Prostate gland (tissue), 2 donors: Measurements from ENCODE around the gene IL24. TPM values are rescaled to one million over a fixed set of nuclear protein-coding genes. Genes with fewer than 3 reads are reported as not detected.
A peak's percentile ranks its signal among the peaks of the same experiment; 100 is the strongest.

ENCODE experiments used
- DNase-seq: peaks from one replicate; pipeline ENCODE4 v3.0.0-alpha.2; 2019; ENCODE audit warnings: low spot score
- H3K27ac ChIP-seq, 2 donors: fragments of 200-600 bp; sonication (generic); 2 replicates each; pipeline ENCODE4 v1.5.1; 2017 to 2019
- H3K27me3 ChIP-seq: fragments of 200-600 bp; sonication (generic); replicated peaks from 2 replicates; pipeline ENCODE4 v1.5.1; 2019; ENCODE audit not compliant: insufficient read depth
- H3K36me3 ChIP-seq, 2 donors: fragments of 200-600 bp; sonication (generic); 1 replicate in 1 of 2; 2 replicates in 1 of 2; pipeline versions ENCODE4 v1.5.1 to v1.8.1; 2017 to 2019
- H3K4me1 ChIP-seq: fragments of 200-600 bp; sonication (generic); replicated peaks from 2 replicates; pipeline ENCODE4 v1.5.1; 2019
- H3K4me3 ChIP-seq, 2 donors: fragments of 200-600 bp; sonication (generic); 2 replicates each; pipeline ENCODE4 v1.5.1; 2017 to 2019
- H3K9me3 ChIP-seq: fragments of 200-600 bp; sonication (generic); 2 replicates; pipeline ENCODE4 v1.5.1; 2017
- CTCF ChIP-seq, 4 experiments: fragments of 200-600 bp in 2 of 4; fragments of 450-650 bp in 2 of 4; sonication (generic) in 2 of 4; IDR thresholded peaks; 1 replicate in 3 of 4; 2 replicates in 1 of 4; pipeline ENCODE4 v1.5.1; 2016 to 2019; ENCODE audit warnings: antibody characterized with exemption in 4 of 4, mild to moderate bottlenecking in 2 of 4, moderate library complexity in 2 of 4
- POLR2A ChIP-seq: fragments of 450-650 bp; IDR thresholded peaks from one replicate; pipeline ENCODE4 v1.6.1; 2016; ENCODE audit warnings: antibody characterized with exemption, mild to moderate bottlenecking
- POLR2AphosphoS5 ChIP-seq: sonication (generic); formaldehyde crosslinking; IDR thresholded peaks from one replicate; pipeline ENCODE4 v1.6.1; 2017; ENCODE audit warnings: antibody characterized with exemption
- WGBS: methylation state at CpG from one replicate; pipeline ENCODE4 v1.1.5; 2018; 5-methylcytosine and 5-hydroxymethylcytosine counted together
- intact Hi-C: fragments of 100-400 bp; cut with DNase I; formaldehyde crosslinking; loops from one replicate; pipeline ENCODE4 v1.14.2; 2022
- total RNA-seq, 2 donors: library from RNA; depleted of rRNA; stranded (reverse); fragments of >200 nt; gene quantifications; one replicate each; pipeline ENCODE4 v1.1.0, GENCODE V29; 2016

IL24 gene
- total RNA-seq, 2 donors from 2014 or later: not detected

GRCh38 chr1:206951318-206952100 lies 54.3 kb downstream of the IL24 start:
- DNase-seq: no peak
- Histone ChIP-seq H3K27me3 (no peaks in the 10 kb centered on the region), H3K9me3 (no peaks in the 10 kb centered on the region), H3K36me3 (no peaks in the 10 kb centered on the region), H3K4me3 (no peak overlapping the region), H3K4me1 (no peaks in the 10 kb centered on the region), H3K27ac (no peak overlapping the region)
- no peak for TF ChIP-seq POLR2A
- no peak for TF ChIP-seq CTCF (IDR thresholded peaks at IDR 0.05)
- no peak for TF ChIP-seq POLR2AphosphoS5
- intact Hi-C loops: no loop called here
- 85% methylated on average over 4 of the region's 4 CpGs for WGBS

- Histone ChIP-seq H3K4me3 (no peak overlapping the region), H3K4me1 (no peaks in the 10 kb centered on the region), H3K27me3 (no peaks in the 10 kb centered on the region), H3K36me3 (no peaks in the 10 kb centered on the region), H3K9me3 (no peaks in the 10 kb centered on the region), H3K27ac (no peak overlapping the region)
- TF ChIP-seq CTCF (IDR thresholded peaks at IDR 0.05) (no peak), POLR2A (no peak), POLR2AphosphoS5 (no peak)
- no peak for DNase-seq
- 57% methylated on average over 4 of the region's 4 CpGs for WGBS
- intact Hi-C loops: no loop called here
Observed at GRCh38 chr1:206952171-206952570, 54.9 kb downstream of the IL24 start.

- Histone ChIP-seq H3K4me3 (no peak overlapping the region), H3K36me3 (no peaks in the 10 kb centered on the region), H3K27ac (no peak overlapping the region), H3K9me3 (no peaks in the 10 kb centered on the region), H3K4me1 (no peaks in the 10 kb centered on the region), H3K27me3 (no peaks in the 10 kb centered on the region)
- intact Hi-C loops: no loop called here
- WGBS: 54% methylated on average over 3 of the region's 3 CpGs
- DNase-seq: peak; percentile 24
- TF ChIP-seq POLR2AphosphoS5 (peak; percentile 27), POLR2A (no peak)
Observed at GRCh38 chr1:206953126-206953525, 55.9 kb downstream of the IL24 start.

- WGBS: 100% methylated on average over 2 of the region's 2 CpGs
- no peaks in the 10 kb centered on the region for H3K36me3 ChIP-seq
- no peaks in the 10 kb centered on the region for H3K27me3 ChIP-seq
- H3K4me3 ChIP-seq: no peak overlapping the region
- peak; percentile 42 for DNase-seq
- H3K4me1 ChIP-seq: no peaks in the 10 kb centered on the region
- no peak overlapping the region for H3K27ac ChIP-seq
- H3K9me3 ChIP-seq: no peaks in the 10 kb centered on the region
- TF ChIP-seq POLR2A: no peak
- peak; percentile 4 for TF ChIP-seq POLR2AphosphoS5
- no peak for TF ChIP-seq CTCF (IDR thresholded peaks at IDR 0.05)
- intact Hi-C loops: no loop called here
Observed at GRCh38 chr1:206953626-206954025, 56.4 kb downstream of the IL24 start.

Other genes with a start within 250 kb of the IL24 start
- gene MAPKAPK2, start 212.5 kb upstream of the IL24 start, total RNA-seq: 10 to 100 TPM; 27.1 to 67.0 TPM
- gene IL19, start 126.7 kb upstream of the IL24 start, total RNA-seq: not detected
- gene IL10, start 124.9 kb upstream of the IL24 start, total RNA-seq: not detected
- not detected for gene IL20, start 31.8 kb upstream of the IL24 start, total RNA-seq
- 1 to 10 TPM; 1.7 to 2.2 TPM for gene FCMR, start 24.5 kb downstream of the IL24 start, total RNA-seq
- gene PIGR, start 49.0 kb downstream of the IL24 start, total RNA-seq: 10 to 100 TPM in 1 of 2 donors, 1 to 10 TPM in 1; 1.9 to 91.7 TPM
- 1 to 10 TPM in 1 of 2 donors, not detected in 1; 2.3 TPM for gene FCAMR, start 73.0 kb downstream of the IL24 start, total RNA-seq
- gene C1orf116, start 135.3 kb downstream of the IL24 start, total RNA-seq: 100 to 1,000 TPM in 1 of 2 donors, 10 to 100 TPM in 1; 36.5 to 107 TPM
- 10 to 100 TPM in 1 of 2 donors, 1 to 10 TPM in 1; 6.2 to 10.8 TPM for gene YOD1, start 153.8 kb downstream of the IL24 start, total RNA-seq
- 1 to 10 TPM; 5.6 to 6.1 TPM for gene PFKFB2, start 155.8 kb downstream of the IL24 start, total RNA-seq
- under 1 TPM in 1 of 2 donors, not detected in 1; 0.23 TPM for gene C4BPB, start 191.4 kb downstream of the IL24 start, total RNA-seq
- not detected for gene C4BPA, start 206.8 kb downstream of the IL24 start, total RNA-seq